Stimulated activated CD8-positive, alpha-beta memory T cell treated with anti-CD3 and anti-CD28 coated beads, Interleukin-4, amount 100 ng/mL, for 1 hour (primary cell): ENCODE measurements around the gene OLFM4.
"Not testable (repeated sequence)": the region's sequence is repeated elsewhere in the genome, so short reads cannot be mapped to it uniquely, and the experiment has no call there.

Experiments
- DNase-seq, 2 donors: peaks; one replicate each; pipeline ENCODE4 v3.0.0-alpha.2; 2020; ENCODE audit warnings: low read depth in 2 of 2, low spot score in 1 of 2

OLFM4 gene

DNA sequence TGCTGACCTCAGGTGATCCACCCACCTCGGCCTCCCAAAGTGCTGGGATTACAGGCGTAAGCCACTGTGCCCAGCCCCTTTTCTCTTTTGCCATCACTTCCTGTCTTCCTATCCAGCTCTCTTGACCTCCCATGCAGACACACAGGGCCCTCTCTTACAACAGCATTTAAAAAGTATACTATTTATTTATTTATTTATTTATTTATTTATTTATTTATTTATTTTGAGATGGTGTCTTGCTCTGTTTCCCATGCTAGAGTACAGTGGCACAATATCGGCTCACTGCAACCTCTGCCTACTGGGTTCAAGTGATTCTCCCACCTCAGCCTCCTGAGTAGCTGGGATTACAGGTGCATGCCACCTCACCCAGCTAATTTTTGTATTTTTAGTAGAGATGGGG is 14.6 kb upstream of the OLFM4 start:
- DNase-seq = not testable (repeated sequence)

DNA sequence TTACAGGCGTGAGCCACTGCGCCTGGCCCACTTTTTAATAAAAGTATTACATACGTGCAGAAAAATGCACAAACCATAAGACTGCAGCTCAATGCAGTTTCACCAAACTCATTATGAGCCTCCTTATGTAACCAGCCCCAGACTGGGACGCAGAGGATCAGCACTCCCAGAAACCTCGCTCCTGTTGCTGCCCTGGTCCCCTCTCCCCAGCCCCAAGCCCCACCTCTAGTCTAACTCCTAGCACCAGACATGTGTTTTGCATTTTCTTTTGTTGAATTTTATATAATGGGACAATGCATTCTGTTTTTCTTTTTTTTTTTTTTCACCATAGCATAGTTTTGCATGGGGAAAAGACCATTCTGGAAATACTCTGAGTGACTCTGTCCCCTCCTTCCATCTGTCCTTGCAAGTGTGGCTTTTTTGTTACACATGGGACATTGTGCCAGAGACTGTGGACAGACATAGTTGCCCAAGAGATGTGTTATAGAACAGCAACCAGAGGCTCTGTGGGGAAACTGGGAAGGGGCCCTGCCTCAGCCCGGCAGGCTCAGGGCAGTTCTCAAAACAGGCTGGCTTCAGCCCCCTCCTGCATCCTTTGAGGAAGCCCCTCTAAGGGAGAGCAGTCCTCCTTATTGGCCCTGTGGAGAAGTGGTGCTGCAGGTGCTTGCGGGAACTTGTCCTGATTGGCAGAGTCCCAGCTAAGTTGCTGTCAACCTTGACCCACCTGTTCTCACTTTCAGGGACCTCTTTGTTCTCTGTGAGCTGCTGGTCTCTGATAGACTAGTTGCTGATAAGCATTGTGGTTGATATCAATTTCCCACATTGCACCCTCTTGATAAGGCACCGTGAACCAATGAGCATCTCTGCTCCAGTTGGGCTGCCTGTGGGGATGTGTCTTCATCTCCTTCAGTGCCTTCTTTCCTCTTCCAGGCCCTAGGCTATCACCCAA is 13.8 kb upstream of the OLFM4 start:
- DNase-seq = no peak

DNA sequence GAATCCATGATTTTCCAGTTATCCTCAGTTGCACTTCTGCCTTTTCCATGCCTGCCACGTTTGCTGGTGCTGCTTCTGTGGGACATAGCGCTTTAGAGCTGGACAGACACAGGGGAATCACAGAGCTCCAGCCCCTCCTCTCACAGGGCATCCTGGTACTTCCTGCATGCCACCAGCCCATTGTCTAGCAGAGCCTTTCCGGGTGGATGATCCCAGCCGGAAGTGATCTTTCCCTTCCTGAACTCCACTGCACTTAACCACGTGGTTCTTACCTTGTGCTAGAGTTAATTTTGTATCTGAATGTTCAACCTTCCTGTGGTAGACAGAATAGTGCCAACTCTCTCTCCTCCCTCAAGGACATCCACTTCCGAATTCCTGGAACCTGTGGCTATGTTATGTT is 12.6 kb upstream of the OLFM4 start:
- no peak for DNase-seq

DNA sequence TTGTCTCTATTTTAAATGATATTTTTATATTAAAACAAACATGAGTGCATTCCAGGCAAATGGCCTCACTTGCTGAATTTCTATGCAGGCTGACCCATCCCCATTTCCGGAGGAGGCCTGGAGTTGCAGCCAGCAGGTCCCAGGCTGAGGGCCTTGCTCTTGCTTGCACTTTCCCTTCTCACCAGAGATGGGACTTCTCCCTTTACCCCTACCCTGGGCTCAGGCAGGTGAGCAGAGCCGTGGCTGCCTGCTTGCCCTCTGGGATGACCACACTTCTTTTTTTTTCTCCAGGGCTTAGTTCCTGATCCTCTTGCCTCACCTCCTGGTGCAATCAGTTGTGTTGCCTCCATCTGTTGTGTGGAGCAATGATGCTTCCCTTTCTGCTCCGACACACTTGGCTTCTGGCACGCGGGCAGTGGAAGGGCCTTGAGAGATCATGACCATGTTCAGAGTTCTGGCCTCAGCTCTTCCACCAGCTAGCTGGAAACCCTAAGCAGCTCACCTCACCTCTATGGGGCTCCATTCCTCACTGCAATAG is 11.1 kb upstream of the OLFM4 start:
- DNase-seq = no peak

DNA sequence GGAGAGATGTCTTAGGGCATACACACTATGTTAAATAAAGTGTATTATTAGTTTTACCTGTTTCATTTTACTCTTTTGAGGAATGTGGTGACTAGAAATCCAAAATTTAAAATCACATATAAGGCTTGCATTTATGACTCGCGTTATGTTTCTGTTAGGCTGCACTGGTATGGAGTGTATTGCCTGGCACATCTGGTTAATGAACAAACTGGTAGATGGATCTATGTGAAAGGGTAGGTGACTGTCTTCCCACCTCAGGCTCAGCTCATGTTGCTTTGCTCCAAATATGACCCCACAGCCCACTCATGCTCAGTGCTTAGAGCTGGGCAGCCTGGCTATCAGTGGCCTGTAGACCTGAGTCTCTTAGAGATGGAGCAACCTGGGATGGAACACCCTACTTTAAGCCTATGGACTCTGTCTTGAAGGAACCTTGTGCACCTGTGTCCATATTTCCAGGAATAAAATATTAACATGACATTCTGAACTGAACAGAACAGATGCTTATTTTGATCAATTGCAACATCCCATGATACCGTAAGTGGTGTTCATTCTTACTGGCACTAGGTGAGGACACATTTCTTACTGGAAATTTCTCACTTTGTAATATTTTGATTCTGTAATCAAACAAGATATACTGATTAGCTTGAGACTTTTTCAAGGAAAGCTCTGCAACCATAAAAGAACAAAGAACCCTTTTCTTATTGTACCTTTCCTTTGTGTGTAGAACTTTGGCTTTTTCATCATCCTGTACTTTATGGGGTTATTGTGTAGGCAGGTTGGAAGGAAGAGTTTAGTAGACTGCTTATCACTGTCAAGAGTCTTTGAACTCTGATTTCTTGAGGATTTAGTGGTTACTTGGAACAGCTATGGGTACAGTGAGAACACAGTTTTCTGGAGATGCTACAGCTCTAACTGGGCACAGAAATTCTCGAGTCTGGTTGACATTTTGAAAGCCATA is 9.6 kb upstream of the OLFM4 start:
- DNase-seq = no peak

DNA sequence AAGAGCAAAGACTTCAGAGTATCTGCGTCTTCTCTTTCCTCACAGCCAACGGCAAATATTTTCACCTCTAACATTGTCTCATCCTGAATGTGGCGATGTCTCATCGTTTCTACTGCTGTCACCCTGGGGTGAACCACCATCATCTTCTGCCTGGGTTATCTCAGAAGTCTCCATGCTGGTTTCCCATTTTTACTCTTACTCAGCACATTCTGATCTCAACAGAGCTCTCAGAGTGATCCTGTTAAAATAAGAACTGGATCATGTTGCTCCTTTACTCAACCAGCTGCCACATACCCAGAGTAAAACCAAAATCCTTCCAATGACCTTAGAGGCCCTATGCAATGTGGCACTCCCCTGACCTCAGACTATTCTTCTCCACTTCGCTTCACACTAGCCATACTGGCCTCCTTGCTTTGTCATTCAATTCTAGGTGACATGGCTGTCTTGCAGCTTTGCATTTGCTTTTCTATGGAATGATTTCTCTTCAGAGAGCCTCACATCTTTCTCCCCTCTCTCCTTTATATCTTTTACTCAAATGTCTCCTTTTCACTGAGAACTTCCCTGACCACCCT is 7.8 kb upstream of the OLFM4 start:
- DNase-seq = no peak

DNA sequence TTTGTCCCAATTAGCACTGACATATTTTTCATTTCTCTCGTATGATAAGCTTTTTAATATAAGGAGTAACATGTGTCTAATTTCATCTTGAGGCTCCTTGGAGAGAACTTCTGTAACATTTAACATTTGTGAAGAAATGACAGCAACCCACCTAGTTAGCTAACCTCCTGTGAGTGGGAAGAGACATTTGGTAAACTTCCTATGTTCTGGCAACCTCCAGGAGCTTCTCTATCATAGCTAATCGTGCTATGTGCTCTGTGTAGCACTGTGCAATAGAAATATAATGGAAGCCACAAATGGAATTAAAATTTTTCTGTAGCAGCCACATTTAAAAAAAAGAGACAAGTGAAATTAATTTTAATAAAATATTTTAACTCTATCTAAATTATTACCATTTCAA is 5.4 kb upstream of the OLFM4 start:
- no peak for DNase-seq

DNA sequence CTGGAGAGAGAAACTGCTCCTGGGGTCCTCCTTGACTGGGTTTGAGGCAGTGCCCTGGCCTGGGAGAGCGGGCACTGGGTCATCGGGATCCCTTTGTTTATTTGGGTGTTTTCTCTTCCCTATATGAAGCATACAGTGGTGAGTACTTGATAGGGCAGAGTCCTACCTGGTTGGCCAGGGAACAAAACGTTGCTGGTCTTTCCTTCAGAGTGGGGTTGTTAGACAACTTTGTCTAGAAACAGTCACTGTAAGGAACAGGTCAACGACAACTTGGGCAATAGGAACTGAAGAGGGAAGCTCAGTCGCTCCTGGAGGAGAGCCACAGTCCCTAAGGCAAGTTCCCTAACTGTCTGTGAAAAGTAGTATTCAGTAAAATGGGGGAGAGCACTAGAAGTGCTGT is 550 bp upstream of the OLFM4 start:
- DNase-seq = no peak

DNA sequence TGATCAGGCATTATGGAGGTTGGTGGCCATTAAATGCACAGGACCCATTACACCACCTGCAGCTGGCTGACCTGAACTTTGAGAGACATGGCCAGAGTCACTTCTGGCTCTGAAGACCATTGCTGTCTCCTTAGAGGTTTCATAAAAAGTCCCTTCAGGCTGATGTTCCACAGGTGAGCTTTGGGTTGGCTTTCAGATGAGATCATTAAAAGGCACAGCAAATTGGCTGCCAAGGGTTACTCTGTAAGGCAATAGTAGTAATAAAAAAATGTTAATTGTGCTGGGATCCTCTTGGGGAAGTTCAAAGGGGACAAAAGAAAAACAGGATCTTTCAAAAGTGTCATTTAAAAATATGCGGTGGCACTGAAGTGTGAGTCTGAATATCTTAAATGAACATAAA is 4.2 kb downstream of the OLFM4 start:
- DNase-seq = no peak

DNA sequence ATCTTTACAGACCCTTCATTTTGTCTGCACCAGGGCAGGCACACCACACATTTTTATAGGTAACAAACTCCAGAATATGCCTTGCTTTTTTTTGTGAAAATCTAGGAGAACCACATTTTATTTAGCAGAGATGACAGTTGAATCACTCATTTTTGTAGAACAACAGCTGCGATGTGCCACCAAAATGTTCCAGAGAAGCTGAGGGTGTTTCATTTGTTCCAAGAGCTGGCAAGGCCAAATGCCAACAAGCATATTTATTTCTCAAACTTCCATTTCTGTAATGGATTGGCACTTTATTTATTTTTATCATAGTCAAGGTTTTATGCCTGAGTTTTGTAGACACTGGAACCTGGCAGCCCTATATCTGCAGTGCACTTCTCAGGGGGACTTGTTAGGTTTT is 10.4 kb downstream of the OLFM4 start:
- no peak for DNase-seq

DNA sequence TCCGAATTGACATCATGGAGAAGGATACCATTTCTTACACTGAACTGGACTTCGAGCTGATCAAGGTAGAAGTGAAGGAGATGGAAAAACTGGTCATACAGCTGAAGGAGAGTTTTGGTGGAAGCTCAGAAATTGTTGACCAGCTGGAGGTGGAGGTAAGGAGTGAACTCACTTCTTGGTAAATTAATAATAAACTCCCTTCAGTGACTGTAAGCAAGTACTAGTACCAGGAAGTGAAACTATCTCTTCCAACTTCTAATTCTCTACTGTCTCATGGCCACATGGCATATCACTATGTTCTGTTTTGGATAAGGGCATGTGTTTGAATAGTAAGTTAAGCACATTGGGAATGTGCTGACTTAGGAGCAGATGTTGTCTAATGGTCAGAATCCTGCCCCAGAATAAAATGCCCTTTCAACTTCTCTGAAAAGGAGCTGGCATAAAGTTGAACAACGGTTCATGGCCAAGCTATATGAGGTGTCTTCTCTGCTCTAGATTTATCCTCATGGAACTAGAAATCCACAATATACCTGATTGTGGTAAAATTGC is 13.4 kb downstream of the OLFM4 start:
- no peak for DNase-seq

DNA sequence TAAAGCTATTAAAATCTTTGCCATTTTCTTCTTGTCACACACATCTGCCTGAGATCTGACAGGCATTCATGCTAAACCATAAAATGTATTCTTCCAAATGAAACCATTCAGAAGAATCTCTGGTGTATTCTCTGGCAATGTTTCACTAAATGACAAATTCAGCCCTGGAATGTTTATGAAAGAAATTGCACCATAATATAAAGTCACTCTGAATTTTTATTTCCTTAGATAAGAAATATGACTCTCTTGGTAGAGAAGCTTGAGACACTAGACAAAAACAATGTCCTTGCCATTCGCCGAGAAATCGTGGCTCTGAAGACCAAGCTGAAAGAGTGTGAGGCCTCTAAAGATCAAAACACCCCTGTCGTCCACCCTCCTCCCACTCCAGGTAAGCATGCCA is 14.3 kb downstream of the OLFM4 start:
- no peak for DNase-seq

DNA sequence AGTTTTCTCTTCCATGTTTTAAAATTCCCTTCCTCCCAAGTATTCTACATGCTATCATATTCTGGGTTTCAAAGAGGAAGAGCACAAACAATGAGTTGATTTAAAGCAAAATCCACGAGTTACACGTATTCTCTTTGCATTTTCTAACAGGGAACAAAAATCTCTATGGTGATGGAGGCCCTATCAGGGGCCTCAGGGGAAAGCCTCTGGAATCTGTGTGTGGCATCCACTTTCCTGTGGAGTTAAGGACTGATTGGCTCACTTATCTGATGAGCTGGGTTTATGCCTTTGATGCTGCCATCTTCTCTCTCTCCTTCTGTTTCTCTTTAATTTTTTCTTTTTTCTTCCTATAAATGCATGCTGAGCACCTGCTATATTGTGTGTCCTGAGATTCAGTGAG is 14.8 kb downstream of the OLFM4 start:
- no peak for DNase-seq

DNA sequence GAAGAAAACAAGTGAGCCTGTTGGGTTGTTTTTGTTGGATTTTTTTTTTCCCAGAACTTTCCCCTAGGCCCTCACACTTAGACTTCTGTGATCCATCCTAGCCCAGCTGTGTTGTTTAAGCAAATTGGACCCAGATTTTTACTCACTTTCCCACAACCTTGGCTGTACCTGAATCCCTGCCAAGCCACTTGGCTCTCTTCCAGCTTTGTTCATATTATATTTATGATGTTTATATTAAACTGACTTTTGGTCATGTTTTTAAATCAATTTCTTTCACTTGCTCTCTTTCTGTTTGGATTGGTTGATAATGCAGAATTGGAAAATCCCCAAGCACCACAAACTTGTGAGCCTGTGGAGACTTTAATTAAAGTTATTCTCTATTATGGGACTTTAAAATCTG is 16.6 kb downstream of the OLFM4 start:
- no peak for DNase-seq

DNA sequence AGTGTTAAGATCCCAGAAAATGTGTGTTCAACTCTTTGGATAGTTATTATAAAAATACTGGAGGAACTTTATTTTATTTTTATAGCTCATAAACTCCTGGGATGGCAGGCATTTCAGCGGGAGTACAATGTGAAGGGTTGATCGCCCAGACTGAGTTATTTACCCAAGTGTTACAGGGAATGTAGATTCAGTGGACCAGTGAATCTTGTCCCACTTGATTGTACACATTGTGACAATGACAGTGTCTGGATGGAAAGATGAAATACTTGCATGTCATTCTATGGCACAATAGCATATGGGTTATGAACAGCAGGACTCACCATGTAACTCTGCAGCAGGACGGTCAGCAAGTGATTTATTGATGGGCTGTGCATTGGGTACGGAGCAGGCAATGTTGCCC is 20.3 kb downstream of the OLFM4 start:
- no peak for DNase-seq

DNA sequence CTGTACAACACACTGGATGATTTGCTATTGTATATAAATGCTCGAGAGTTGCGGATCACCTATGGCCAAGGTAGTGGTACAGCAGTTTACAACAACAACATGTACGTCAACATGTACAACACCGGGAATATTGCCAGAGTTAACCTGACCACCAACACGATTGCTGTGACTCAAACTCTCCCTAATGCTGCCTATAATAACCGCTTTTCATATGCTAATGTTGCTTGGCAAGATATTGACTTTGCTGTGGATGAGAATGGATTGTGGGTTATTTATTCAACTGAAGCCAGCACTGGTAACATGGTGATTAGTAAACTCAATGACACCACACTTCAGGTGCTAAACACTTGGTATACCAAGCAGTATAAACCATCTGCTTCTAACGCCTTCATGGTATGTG is 21.5 kb downstream of the OLFM4 start:
- no peak for DNase-seq

DNA sequence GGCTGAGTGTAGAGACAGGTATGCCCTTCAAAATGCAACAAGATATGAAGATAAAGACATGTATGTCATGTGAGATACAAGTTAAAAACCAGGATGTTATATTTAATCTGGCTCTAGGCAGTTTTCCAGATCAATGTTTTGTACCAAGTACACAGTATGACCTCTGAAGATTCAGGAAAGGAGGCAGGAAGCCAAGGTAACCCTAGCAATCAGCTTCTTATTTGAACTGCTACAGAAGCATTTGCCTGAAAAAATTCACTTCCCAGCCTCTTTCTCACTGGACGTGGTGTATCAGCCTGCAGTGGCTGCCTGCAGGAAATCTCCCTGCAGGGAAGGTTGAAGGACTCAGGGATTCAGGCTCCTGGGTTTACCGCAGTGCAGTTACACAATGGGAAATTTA is 24.1 kb downstream of the OLFM4 start:
- DNase-seq = no peak

DNA sequence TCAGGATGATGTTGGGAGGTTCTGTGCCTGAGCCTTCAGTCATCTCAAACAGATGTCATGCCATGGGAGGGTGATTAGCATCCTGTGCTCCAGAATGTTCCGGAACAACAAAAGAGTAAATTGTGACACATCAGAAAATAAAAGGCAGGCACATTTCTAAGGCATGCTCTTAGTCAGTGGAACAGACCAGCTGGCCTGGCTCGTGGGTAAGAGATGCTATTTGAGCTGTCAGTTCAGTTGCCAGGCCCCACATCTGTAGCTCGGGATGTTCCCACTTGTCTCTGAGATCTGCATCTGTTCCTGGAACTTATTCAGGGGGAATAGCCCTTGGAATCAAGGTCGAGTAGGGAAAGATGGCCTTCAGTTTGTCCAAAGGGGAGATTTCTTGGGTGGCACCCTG is 26.0 kb downstream of the OLFM4 start:
- no peak for DNase-seq

DNA sequence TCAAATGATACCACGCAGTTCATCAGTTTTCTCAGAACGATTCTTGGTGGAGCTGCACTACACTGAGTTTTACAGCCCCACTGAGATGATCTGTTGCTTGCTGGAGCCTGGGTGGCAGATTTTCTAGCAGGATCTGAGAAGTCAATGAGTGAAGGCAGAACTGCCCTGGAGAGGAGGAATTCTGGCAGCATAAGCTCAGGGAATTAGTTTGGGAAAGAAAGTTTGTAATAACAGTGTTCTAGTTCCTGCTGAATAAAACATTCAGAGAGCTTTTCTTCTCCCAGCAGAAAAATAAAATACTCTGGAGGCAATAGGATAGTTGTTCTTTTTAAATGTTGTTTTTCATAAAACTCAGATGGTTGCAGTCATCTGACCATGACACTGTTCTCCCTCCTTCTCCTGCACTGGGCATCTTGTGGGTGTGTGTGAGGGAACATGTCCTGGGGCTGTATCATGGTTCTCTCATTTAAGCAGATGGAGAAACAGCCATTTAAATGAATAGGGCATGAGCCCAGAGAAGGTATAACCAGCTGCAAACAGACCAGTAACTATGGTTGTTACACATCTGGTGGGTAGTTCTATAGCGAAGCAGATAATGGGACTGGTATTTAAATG is 29.6 kb downstream of the OLFM4 start:
- DNase-seq = no peak

DNA sequence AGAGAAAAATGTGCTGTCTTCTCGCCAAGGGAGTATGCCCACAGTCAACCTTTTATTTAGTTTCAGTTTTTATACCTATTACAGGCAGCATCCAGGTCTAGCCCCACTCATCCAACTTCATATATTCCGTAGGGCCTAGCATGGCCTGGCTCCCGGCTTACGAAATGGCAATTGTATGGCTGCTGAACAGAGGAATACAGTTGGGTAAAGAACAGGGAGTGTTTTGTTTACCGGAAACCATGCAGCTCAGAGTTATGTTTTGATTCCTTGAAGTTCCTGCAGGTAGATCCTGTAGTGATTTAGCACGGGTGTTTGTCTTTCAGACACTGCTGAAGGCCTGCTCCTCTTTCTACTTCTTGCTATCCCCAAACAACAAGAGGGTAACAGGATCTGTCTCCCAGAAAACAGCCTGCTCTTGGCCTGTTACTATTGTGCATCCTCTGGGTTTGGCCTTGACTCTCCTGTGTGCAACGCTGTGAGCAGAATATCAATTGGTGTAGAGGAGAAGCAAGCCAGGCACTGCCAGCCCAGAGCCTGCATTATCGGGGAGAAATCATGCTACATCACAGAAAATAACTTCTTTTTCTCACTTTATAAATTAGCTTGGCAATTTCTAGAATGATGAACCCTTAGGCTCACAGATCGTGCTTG is 32.4 kb downstream of the OLFM4 start:
- no peak for DNase-seq
